ENCODE measurements around the gene FOXJ3. TPM values are rescaled to one million over a fixed set of nuclear protein-coding genes. Genes with fewer than 3 reads are reported as not detected.

The FOXJ3 gene
- total and polyA plus RNA-seq, 2 of the 8 experiments (the other 6 are each of a cell fraction or from before 2014, with no cell fraction given), result 48.6 to 51.9 TPM

- Histone ChIP-seq H4K91ac (replicated peaks; ENCODE audit: insufficient read length, low read length) (no peak overlapping the region), H3K9me3 (ENCODE audit: insufficient read depth in 2 of 2, low read depth in 1 of 2, low read length in 1 of 2) (no peaks in the 10 kb centered on the region), H3K79me2 (ENCODE audit: control insufficient read depth in 1 of 2, insufficient read depth in 2 of 2, low read length in 2 of 2) (peaks cover 0 to 70% of the 10 kb centered on the region in 2 experiments; a peak in 3 of 4 replicates), H3K27me3 (replicated peaks in 1 of 4; ENCODE audit: control insufficient read depth in 3 of 4, extremely low read depth in 1 of 4, insufficient read depth in 3 of 4, low read length in 3 of 4) (no peaks in the 10 kb centered on the region), H3K27ac (ENCODE audit: low read depth, low read length) (no peak overlapping the region), H2BK120ac (replicated peaks; ENCODE audit: low read depth, low read length) (no peak overlapping the region), H4K20me1 (replicated peaks in 1 of 2; ENCODE audit: control insufficient read depth in 1 of 2, insufficient read depth in 2 of 2, low read length in 2 of 2) (peaks cover 2 to 6% of the 10 kb centered on the region in 2 experiments), H3K14ac (ENCODE audit: insufficient read length) (no peak overlapping the region), H2BK12ac (ENCODE audit: low read depth, low read length) (no peak overlapping the region), H3K23ac (ENCODE audit: insufficient read length) (no peak overlapping the region), H3K4me2 (ENCODE audit: insufficient read depth in 1 of 2, low read depth in 2 of 2, low read length in 2 of 2) (no peak overlapping the region), H3K79me1 (ENCODE audit: low read depth, low read length) (no peaks in the 10 kb centered on the region; the same call in 1 of the 2 replicates), H4K8ac (ENCODE audit: extremely low read depth, insufficient read depth, low read length) (no peak overlapping the region), H3K9ac (replicated peaks in 1 of 4; ENCODE audit: extremely low read depth in 1 of 4, low read depth in 3 of 4, low read length in 3 of 4) (no peak overlapping the region), H2AFZ (ENCODE audit: low read length) (no peak overlapping the region), H3K4me1 (replicated peaks in 1 of 4; ENCODE audit: control insufficient read depth in 3 of 4, insufficient read depth in 4 of 4, low read length in 3 of 4) (peaks cover 0 to 4% (median under 1%) of the 10 kb centered on the region in 4 experiments; a peak in 4 of 7 replicates), H3K18ac (ENCODE audit: extremely low read depth, low read length) (no peak overlapping the region), H3K23me2 (ENCODE audit: low read depth, low read length) (no peaks in the 10 kb centered on the region; the same call in 1 of the 2 replicates), H3K36me3 (ENCODE audit: control insufficient read depth in 2 of 4, insufficient read depth in 4 of 4, low read length in 3 of 4) (peaks cover 0 to 4% (median 0%) of the 10 kb centered on the region in 4 experiments; a peak in 1 of 8 replicates), H2BK15ac (ENCODE audit: low read length) (no peak overlapping the region), H3K56ac (replicated peaks; ENCODE audit: insufficient read length, low read depth, low read length) (no peak overlapping the region), H3K4me3 (ENCODE audit: extremely low read depth in 1 of 4, insufficient read depth in 2 of 4, low read depth in 3 of 4, low read length in 4 of 4) (no peak overlapping the region), H2BK5ac (ENCODE audit: low read depth, low read length) (no peak overlapping the region), H4K5ac (ENCODE audit: insufficient read length, low read depth, low read length) (no peak overlapping the region), H3K4ac (replicated peaks; ENCODE audit: insufficient read length, low read depth, low read length) (no peak overlapping the region), H2AK5ac (ENCODE audit: low read depth, low read length) (no peak overlapping the region), H2BK20ac (ENCODE audit: low read length) (no peak overlapping the region)
- TF ChIP-seq CHD2 (IDR thresholded peaks at IDR 0.05; ENCODE audit: low read length) (no peak), E2F6 (IDR thresholded peaks at IDR 0.05) (no peak)
- CTCF ChIA-PET (ENCODE audit: partially characterized antibody), result no interaction called here
- FAIRE-seq (no peak), DNase-seq (ENCODE audit: low read depth in 1 of 2, low spot score in 2 of 2) (no peak)
- POLR2A ChIA-PET (ENCODE audit: partially characterized antibody), result interaction anchor here (0.7 kb wide), 1 partner anchor 11 kb away, joined by 3 read pairs; no protein-coding TSS in a partner anchor
- 72% methylated on average over 1 of the region's 2 CpGs; no CpG with 5 or more reads in 1 of the 2 experiments for WGBS, 2 experiments (ENCODE audit: extremely low coverage in 1 of 2, insufficient coverage in 1 of 2, insufficient read length in 1 of 2, insufficient replicate concordance in 2 of 2, low coverage in 1 of 2, low lambda C conversion rate in 2 of 2, missing lambda C conversion rate in 1 of 2)
Observed at GRCh38 chr1:42282024-42282579, 52.9 kb downstream of the FOXJ3 start.

Data from H1 (cell line).